HG03135 (cell line): ENCODE results near the gene TNFAIP3.

Experiments used
- ATAC-seq: cut with Tn5 transposase; IDR thresholded peaks from one replicate; pipeline ENCODE4 v1.9.1; 2021; ENCODE audit warnings: mild to moderate bottlenecking, moderate library complexity; ENCODE audit not compliant: unreplicated experiment

Gene TNFAIP3

DNA sequence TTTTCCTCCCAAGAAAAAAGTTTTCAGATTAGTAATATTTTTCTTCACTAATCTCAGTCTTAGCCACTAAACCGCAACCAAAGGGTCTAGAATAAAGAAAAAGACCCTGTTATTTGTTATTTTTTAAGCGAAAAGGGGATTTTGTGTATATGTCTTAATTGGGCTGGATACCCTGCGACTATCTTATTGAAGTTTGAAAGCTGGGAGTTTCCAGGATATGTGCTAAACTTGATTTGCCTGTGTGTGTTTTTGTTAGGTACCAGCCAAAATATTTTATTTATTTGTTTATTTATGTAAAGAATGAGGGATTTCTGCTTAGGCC lies 52.4 kb downstream of the TNFAIP3 start:
- no peak for ATAC-seq

DNA sequence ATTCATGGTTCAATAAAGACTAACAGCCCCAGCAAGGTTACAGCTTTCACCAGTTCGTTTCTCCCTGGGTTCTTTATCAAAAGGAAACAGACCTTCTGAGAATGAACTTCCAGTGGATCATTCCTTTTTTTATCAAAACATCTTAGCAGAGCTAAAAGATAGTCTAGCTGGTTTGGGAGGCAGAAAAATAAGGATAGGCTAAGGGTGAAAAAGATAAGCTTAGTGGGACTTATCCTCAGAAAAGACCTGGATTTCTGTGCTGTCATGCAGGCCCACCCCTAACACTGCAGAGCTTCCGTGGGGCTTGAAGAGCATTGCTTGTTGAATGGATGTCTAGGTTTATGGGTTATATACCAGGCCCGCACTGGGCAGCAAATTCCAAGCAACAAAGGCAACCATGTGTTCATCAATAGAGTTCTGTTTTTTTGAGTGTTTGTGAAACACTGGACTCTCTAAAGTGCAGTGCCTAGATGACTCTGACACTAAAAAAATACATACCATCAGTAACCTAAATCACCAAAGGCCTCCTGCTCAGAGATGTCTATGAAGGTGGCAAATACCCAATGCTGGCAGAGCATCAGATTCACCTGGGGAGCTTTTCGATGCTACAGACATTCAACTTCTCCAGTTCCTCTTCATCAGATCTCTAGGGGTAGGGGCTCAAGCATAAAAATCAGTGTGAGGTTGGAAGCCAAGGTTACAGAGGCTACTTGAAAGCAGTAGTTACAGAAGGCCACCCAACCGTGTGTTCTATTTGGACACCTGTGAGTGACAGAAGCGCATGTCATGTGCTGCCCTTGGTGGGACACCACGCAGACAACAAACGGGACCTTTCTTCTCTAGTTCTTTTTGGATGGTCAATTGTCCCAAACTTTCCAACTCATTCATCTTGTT lies 53.0 kb downstream of the TNFAIP3 start:
- no peak for ATAC-seq

- ATAC-seq: peak; percentile 49
Observed at GRCh38 chr6:137921823-137922222, 54.8 kb downstream of the TNFAIP3 start.

DNA sequence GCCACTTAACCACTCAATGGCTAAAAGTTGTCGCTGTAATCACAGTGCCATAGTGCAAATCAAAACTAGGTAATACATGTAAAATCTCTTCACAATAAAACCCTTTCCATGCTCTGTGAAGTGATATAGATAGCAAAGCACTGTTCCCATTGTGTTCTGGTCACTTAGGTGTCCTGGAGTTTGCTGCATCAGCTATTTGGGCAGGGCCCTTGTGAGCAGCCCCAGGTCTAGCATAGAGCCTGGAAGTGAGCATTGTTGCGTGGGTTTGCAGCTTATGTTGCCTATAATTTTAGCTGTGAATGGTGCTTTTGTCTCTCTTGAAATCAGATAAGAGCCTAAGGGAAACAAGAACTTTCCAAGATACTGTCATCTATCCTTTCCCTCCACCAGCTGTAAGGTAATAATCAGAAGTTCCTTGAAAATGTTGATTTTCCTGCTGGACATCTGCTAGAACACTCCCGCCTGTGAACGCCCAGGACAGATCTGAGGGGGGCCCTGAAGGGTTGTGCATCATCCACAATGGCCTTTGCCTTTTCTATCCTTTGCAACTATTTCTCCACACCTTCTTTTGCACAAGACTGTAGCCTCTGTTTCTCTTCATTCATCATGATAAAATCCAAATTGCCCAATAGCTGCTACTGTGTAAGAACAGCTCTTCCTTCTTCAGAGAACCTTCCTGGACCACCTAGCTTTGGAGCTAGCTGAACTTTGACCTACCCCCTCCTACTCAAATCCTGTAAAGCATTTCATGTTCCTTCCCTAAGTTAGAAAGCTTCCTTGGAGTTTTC lies 57.0 kb downstream of the TNFAIP3 start:
- no peak for ATAC-seq

- ATAC-seq: no peak
Observed at GRCh38 chr6:137925141-137925698, 58.2 kb downstream of the TNFAIP3 start.

- ATAC-seq: no peak
Observed at GRCh38 chr6:137926207-137926731, 59.2 kb downstream of the TNFAIP3 start.

DNA sequence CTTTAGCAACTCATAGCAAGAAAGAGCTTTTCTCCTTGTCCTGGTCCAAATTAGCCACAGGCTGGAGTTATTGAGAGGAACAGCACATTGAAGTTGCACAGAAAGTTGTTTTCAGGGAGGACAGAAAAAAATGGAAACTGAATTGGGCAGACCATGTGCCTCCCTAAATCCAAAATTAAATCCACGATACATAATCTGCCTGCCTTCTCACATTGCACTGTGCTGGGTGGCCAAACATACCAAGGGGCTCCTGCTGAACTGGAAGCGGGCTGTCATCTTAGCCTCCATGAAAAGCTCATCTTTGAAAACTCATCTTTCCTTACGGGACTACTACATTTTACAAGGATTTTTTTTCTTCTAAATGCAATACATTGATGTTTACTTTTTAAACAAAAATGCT lies 59.9 kb downstream of the TNFAIP3 start:
- ATAC-seq: no peak

GRCh38 chr6:137927777-137928218 lies 60.7 kb downstream of the TNFAIP3 start:
- peak; percentile 84 for ATAC-seq

GRCh38 chr6:137928286-137928685 lies 61.2 kb downstream of the TNFAIP3 start:
- peak; percentile 29 for ATAC-seq

DNA sequence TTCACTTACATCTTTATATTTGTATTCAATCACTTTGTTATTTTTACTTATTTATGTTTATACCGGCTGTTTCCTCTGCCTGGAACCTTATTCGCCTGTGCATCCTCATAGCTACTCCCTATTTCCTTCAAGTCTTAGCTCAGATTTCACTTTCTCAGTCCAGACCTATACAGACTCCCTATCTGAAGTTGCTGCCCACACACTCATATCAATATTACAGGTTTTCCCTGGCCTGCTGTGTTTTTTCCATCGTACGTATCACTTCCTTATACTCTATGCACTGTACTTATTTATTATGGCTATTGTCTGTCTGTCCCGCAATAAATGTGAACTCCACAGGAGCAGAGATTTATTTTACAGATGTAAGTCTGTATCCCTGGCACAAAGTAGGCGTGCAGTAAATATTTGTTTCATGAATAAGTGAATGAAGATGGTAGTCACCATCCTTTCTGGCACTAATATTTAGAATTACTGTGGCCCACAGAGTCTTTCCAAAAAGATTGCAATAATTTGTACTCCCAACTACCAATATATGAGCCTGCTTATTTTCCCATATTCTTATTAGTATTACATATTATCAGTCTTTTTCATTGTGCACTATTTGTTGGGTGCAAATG lies 64.9 kb downstream of the TNFAIP3 start:
- no peak for ATAC-seq
